Endodermal cell (in vitro differentiated cells): ENCODE data around the gene SLC4A1. TPM values are rescaled to one million over a fixed set of nuclear protein-coding genes. Genes with fewer than 3 reads are reported as not detected.

Experiments used
- DNase-seq: peaks from one replicate; pipeline ENCODE4 v3.0.0-alpha.2; 2017
- H3K27ac ChIP-seq: 2 replicates; pipeline ENCODE4 v1.5.1; 2013; ENCODE audit warnings: mild to moderate bottlenecking, low read depth, low read length, moderate library complexity
- H3K27me3 ChIP-seq: 2 replicates; pipeline ENCODE4 v1.6.1; 2013; ENCODE audit warnings: mild to moderate bottlenecking, low read length, moderate library complexity; ENCODE audit not compliant: insufficient read depth, control insufficient read depth, poor library complexity, severe bottlenecking
- H3K36me3 ChIP-seq: 2 replicates; pipeline ENCODE4 v1.7.0; 2013; ENCODE audit warnings: mild to moderate bottlenecking, low read length, moderate library complexity; ENCODE audit not compliant: control insufficient read depth, insufficient read depth
- H3K4me1 ChIP-seq: one replicate; pipeline ENCODE4 v1.7.0; 2013; ENCODE audit warnings: low read length; ENCODE audit not compliant: control insufficient read depth, insufficient read depth
- H3K4me3 ChIP-seq: 2 replicates; pipeline ENCODE4 v1.5.1; 2013; ENCODE audit warnings: mild to moderate bottlenecking, low read length, moderate library complexity
- H3K9ac ChIP-seq: 2 replicates; pipeline ENCODE4 v1.6.1; 2013; ENCODE audit warnings: mild to moderate bottlenecking, low read length, moderate library complexity; ENCODE audit not compliant: poor library complexity, severe bottlenecking; ENCODE audit errors: extremely low read depth
- H3K9me3 ChIP-seq: 2 replicates; pipeline ENCODE4 v1.6.1; 2013; ENCODE audit warnings: mild to moderate bottlenecking, low read length, moderate library complexity; ENCODE audit not compliant: control insufficient read depth
- H3K27ac Mint-ChIP-seq: 2 replicates; pipeline ENCODE4 v1.8.0; 2020; ENCODE audit warnings: mixed read lengths
- H3K27me3 Mint-ChIP-seq: 2 replicates; pipeline ENCODE4 v1.8.0; 2021; ENCODE audit warnings: mild to moderate bottlenecking, mixed read lengths; ENCODE audit not compliant: insufficient read depth
- H3K36me3 Mint-ChIP-seq: 2 replicates; pipeline ENCODE4 v1.8.0; 2020; ENCODE audit warnings: low read depth, mixed read lengths
- H3K4me1 Mint-ChIP-seq: 2 replicates; pipeline ENCODE4 v1.8.0; 2020; ENCODE audit warnings: mixed read lengths
- H3K4me3 Mint-ChIP-seq: 2 replicates; pipeline ENCODE4 v1.8.0; 2020; ENCODE audit warnings: mild to moderate bottlenecking, moderate library complexity, mixed read lengths
- H3K9me3 Mint-ChIP-seq: 2 replicates; pipeline ENCODE4 v1.8.0; 2020; ENCODE audit warnings: mild to moderate bottlenecking, mixed read lengths
- WGBS, 2 experiments: methylation state at CpG; one replicate each; pipeline versions ENCODE4 v1.1.5 to v1.1.7; 2013; ENCODE audit warnings: missing lambda C conversion rate in 2 of 2, mixed read lengths in 1 of 2; ENCODE audit not compliant: insufficient coverage in 1 of 2, insufficient read length in 1 of 2; 5-methylcytosine and 5-hydroxymethylcytosine counted together
- total RNA-seq, 2 donors: library from RNA; stranded (reverse); fragmentation: NEBNext Ultra II Directional in 1 of 2; extraction: Animal tissue kit (Norgen Biotek cat#: 25700) in 1 of 2; gene quantifications; 2 replicates in 1 of 2; 3 replicates in 1 of 2; pipeline ENCODE4 v1.2.1, GENCODE V29; 2021
- TF ChIP-seq, protein P1 (sequence below): fragments of 200-600 bp; sonication (generic); conservative IDR thresholded peaks from 2 replicates; pipeline ENCODE4 v1.5.0; 2021; ENCODE audit warnings: antibody characterized with exemption, mild to moderate bottlenecking

Gene SLC4A1
- total RNA-seq, 2 donors from 2014 or later = 0.04 TPM; not detected in 1

- H3K36me3 Mint-ChIP-seq = no peaks in the 10 kb centered on the region
- no peak overlapping the region for H3K4me3 ChIP-seq
- H3K4me1 Mint-ChIP-seq = no peaks in the 10 kb centered on the region
- no peak overlapping the region for H3K9ac ChIP-seq
- no peaks in the 10 kb centered on the region for H3K4me1 ChIP-seq
- peaks cover 6% of the 10 kb centered on the region for H3K27me3 Mint-ChIP-seq
- H3K27me3 ChIP-seq = no peaks in the 10 kb centered on the region
- H3K27ac ChIP-seq = no peak overlapping the region
- DNase-seq = no peak
- WGBS, 2 experiments = 81 to 85% methylated on average over 5 of the region's 5 CpGs
- H3K27ac Mint-ChIP-seq = no peak overlapping the region
- no peaks in the 10 kb centered on the region for H3K9me3 ChIP-seq
- H3K36me3 ChIP-seq = no peaks in the 10 kb centered on the region
- TF ChIP-seq, protein P1, sequence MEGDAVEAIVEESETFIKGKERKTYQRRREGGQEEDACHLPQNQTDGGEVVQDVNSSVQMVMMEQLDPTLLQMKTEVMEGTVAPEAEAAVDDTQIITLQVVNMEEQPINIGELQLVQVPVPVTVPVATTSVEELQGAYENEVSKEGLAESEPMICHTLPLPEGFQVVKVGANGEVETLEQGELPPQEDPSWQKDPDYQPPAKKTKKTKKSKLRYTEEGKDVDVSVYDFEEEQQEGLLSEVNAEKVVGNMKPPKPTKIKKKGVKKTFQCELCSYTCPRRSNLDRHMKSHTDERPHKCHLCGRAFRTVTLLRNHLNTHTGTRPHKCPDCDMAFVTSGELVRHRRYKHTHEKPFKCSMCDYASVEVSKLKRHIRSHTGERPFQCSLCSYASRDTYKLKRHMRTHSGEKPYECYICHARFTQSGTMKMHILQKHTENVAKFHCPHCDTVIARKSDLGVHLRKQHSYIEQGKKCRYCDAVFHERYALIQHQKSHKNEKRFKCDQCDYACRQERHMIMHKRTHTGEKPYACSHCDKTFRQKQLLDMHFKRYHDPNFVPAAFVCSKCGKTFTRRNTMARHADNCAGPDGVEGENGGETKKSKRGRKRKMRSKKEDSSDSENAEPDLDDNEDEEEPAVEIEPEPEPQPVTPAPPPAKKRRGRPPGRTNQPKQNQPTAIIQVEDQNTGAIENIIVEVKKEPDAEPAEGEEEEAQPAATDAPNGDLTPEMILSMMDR = no peak
- H3K4me3 Mint-ChIP-seq = no peak overlapping the region
- peaks cover 18% of the 10 kb centered on the region for H3K9me3 Mint-ChIP-seq
These were observed 32.4 kb downstream of the SLC4A1 start for GRCh38 chr17:44235583-44235936.

GRCh38 chr17:44233582-44233981 lies 34.4 kb downstream of the SLC4A1 start:
- 71 to 92% methylated on average over 1 to 4 of the region's 5 CpGs for WGBS, 2 experiments
- no peak overlapping the region for H3K9ac ChIP-seq
- no peaks in the 10 kb centered on the region for H3K4me1 ChIP-seq
- H3K9me3 Mint-ChIP-seq = peaks cover 18% of the 10 kb centered on the region
- H3K36me3 Mint-ChIP-seq = no peaks in the 10 kb centered on the region
- no peaks in the 10 kb centered on the region for H3K27me3 ChIP-seq
- peaks cover 6% of the 10 kb centered on the region for H3K27me3 Mint-ChIP-seq
- TF ChIP-seq, protein P1 = no peak
- no peaks in the 10 kb centered on the region for H3K36me3 ChIP-seq
- H3K9me3 ChIP-seq = no peaks in the 10 kb centered on the region
- no peak overlapping the region for H3K4me3 Mint-ChIP-seq
- no peaks in the 10 kb centered on the region for H3K4me1 Mint-ChIP-seq
- H3K4me3 ChIP-seq = no peak overlapping the region
- DNase-seq = no peak
- no peak overlapping the region for H3K27ac Mint-ChIP-seq
- no peak overlapping the region for H3K27ac ChIP-seq

- Mint-ChIP-seq H3K27ac (no peak overlapping the region), H3K9me3 (peaks cover 11% of the 10 kb centered on the region), H3K36me3 (no peaks in the 10 kb centered on the region), H3K4me1 (no peaks in the 10 kb centered on the region), H3K27me3 (peaks cover 7% of the 10 kb centered on the region), H3K4me3 (no peak overlapping the region)
- H3K4me3 ChIP-seq = no peak overlapping the region
- no peak for DNase-seq
- H3K36me3 ChIP-seq = no peaks in the 10 kb centered on the region
- H3K9me3 ChIP-seq = no peaks in the 10 kb centered on the region
- TF ChIP-seq, protein P1 = no peak
- 91 to 95% methylated on average over 4 to 7 of the region's 7 CpGs for WGBS, 2 experiments
- no peak overlapping the region for H3K27ac ChIP-seq
- no peaks in the 10 kb centered on the region for H3K4me1 ChIP-seq
- H3K9ac ChIP-seq = no peak overlapping the region
- no peaks in the 10 kb centered on the region for H3K27me3 ChIP-seq
These were observed 35.9 kb downstream of the SLC4A1 start for GRCh38 chr17:44232061-44232460.
